ENCODE results near the gene UROS.

Gene UROS

DNA sequence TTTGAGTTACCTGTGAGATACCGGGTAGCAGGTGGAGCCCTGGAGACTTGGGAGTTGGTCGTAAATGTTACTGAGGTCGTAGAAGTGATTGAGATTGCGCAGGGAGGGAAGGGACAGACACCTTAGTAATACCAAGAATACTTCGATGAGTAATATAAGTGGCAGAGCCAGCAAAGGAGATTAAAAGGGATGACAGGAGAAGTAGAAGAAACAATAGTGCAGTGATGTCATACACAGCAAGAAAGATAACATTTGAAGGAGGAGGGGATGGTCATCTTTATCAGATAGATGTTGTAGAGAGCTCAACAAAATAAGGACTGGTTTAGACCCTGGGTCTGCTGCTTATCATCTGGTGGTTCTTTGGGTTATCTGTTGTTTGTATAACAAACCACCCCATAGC, 5.3 kb upstream of the UROS start:
- no peak for DNase-seq

DNA sequence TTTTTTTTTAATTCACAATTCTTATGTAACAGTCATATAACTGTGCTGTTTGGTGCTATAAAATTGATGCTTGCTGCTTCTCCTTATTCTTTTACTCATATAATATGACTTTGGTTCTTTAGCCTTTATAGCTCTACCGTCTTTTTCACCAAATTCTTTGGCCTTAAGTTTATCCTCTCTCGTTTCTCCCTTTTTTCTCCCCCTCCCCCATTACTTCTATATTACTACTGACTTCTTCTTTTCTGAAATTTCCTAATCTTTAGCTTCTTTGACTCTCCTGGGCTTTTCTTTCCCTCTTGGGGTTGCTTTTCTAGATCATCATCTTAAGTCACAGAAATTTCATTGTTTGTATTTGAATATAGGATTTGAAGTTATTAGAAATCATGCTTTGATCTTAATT, 4.1 kb upstream of the UROS start:
- DNase-seq, result no peak

DNA sequence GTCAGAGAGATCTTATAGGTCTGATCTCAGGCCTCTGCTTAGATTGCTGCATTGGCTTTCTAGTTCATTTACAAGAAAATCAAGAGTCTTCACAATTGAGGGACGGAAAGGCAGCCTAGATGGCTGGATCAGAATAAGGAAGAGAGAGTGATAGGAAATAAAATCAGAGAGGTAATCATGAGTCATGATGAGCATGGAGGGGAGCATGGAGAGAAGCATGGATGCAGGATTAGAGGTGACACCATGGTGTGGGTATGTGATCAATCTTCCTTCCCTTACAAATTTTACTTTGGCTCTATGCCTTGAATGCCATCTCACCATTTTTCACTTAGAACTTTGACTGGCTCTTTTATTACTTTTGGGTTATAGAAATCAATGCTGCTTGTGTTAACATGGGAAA, 1.7 kb upstream of the UROS start:
- DNase-seq, result no peak

DNA sequence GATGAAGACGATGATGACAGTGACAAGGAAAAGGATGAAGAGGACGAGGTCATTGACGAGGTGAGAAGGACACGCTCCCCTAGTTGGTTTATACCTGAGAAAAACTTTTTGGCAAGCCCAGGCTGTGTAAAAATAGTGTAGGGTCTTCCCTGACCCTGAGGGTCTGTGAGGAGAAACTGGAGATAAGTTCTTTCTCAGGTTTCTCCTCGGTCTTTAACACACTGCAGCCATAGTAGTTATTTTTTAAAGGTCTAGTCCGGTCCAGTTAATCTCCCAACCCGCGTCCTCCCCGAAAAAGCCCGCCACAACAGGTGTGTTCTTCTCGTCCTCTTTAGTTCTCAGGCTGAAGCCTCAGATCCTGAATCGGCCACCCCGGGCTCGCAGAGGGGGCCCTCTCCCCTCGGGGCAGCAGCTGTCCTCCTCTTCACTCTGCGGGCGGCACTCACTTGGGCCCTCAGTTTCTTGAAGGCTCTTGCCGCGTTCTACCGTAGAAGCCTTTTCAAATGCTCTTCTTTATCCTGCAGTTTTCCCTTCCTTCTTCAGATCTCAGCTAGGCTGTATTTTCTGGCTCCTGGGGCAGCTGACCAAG, 699 bp upstream of the UROS start:
- DNase-seq, result peak in 1 of 2 donors; percentile 15

DNA sequence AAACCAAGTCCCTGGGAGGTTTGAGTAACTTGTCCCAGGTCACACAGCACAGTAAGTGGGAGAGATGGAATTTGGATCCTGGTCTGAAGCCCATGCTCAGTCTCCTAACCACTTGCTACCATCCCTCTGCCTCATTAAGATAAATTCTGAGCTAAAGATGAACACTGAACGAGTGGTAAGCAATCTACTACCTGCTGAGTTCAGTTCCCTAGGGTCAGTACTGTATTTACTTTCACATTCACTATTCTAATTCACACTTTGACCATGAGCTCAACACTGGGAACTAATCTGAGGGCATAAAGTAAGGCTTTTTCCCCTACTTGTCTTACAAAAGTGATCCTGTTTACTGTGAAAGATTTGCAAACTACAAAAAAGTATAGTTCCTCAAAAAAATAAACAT, 2.4 kb downstream of the UROS start:
- DNase-seq, result no peak

DNA sequence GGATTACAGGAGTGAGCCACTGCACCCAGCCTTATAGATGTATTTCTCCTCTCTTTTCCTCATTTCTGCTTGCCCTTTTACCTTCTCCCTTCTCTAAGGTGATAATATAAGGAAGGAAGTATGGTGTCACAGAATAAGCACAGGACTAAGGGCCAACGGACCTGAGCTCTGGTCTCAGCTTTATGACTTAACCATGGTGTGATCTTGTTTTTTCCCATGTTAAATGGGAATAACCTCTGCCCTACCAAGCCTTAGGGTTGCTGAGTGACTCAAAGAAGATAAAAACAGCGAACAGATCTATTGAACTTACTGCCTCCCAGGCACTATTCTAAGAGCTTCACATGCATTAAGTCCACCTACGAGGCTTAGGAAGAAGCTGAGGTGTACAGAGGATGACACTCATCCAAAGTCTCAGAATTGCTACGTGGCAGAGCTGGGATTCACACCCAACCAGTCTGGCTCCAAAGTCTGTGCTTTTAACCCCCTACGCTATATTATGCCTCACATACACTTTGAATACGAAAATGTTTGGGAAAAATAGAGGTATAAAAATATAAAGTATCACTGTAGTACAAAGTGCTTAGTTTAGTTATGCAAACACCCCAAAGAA, 5.6 kb downstream of the UROS start:
- DNase-seq, result no peak

DNA sequence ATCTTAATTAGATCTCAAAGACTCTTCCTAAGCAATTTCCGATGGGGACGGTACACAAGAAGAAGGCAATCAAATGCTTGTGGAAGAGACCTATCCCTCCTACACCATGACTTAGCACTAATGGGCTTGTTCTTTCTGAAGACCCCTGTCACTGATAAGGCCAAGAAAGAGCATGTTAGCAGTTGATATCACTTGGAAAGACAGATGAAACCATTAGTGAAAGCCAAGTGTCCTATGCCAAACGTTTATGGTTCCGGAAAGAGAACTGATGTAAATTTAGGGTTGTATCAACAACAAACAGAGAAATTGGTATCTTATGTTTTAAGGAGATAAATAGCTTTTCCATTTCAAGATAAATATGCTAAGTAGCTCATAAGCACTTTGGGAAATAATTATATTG, 6.5 kb downstream of the UROS start:
- DNase-seq, result no peak

DNA sequence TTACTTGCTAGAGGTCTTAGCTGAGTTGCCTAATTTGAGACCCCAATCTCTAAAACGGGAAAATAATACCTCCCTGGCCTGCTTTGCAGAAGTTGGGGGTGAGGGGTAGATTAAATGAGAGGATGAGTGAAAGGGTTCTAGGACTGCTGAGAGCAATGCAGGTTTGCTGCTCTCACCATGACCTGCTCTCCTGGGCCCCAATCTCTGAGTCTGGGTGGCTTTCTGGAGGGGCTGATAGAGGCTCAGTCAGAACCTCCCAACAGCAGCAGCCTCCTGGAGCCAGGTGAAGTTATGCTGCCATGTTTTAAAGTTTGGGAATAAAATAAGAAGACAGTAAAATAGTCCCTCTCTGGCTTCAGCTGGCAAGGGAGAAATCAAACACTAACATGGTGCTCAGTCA, 7.3 kb downstream of the UROS start:
- no peak for DNase-seq

DNA sequence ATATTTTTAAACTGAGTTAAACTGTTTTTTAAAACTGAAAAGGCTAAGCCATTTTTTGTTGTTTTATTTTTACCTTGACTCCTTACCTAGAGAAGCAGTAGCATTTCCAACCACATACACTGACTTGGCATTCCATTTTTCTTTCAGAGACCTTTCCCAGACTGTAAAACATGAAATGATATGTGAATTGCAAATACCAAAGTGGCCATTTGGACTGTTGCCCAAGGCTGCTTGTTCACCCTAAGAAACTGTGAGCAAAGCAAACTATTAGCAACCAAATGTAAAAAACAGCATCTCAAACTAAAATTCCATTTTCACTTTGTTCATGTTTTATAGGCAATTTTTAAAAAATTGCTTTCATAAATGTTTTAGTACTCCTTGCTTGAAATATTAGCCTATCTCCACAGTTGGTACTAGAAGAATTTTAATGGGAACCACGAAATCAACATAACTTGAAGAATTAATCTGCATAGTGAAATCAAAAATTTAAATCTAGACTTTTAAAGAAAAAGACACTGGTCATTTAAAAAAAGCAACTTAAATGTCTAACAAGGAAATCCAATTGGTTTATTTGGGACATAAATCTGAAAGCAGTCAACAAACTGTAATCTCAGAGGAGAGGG, 10.8 kb downstream of the UROS start:
- no peak for DNase-seq

DNA sequence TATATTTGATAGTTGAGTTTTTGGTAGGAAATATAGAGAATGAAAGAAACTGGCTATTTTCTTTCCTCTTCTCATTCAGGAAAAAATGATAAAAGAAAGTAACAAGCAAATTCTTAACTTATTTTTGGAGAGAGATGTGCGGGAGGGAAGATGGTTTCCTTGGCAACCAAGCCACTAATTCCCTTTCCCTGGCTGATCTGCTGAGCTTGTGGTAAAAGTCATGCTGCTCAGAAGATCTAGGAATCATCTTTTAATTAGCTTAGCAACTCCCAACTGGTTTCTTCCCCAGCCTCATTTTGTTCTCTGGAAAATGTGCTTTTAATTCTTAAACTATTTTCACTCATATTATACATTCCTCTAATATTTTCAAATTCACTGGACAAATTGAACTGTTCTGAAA, 11.8 kb downstream of the UROS start:
- no peak for DNase-seq

DNA sequence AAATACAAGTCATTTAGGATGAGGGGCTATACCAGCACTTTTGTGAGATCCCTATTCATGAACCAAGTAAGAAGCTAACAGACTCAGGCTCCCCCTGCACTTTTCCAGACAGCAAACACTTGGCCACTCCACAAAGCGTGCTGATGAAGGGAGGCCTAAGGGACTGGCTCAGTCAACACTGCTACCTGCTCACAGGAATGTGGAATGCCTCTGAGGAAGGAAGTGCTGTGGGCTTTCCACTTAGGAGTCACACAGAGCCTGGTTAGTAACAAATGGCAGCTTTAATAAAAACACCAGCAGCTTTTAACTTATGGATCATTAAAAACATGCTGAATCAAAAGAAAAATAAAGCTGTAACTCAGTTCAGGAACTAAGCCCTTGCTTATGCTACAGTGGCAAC, 15.0 kb downstream of the UROS start:
- DNase-seq, result no peak

DNA sequence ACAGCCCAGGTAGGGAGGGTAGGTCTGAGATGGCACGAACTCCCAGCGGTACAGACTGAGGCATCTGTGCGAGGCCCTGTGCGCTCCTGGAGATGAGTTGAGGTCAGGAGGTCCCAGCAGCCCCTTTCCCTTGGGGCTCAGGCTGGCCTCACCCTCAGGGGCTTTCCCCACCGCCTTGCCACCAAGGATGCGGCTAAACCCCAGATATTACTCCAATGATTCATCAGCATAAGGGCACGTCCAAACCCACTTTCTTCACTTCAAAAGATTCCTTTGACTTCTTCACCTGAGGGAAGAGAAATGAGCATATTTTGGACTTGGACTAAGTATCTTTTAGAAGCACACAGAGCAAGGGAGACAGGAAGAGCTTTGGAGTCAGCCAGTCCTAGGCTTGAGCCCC, 20.3 kb downstream of the UROS start:
- DNase-seq, result no peak

DNA sequence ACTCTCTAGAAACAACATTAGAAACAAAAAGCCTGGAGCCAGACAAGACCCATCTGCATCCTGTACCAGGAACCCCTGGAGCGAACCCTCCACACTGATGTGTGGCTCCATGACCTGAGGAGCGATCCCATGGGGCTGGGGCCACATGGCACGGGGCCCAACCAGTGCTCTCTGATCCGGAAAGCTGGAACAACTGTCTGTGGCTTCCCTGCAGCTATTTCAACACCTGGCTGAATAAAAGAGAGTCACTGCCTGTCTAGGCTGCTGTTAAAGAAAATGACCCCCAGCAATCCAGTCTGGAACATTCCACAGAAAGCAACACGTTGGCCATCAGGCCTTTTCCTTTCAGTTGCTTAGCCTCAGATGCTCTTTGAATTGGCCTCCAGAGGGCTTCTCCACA, 20.9 kb downstream of the UROS start:
- DNase-seq, result no peak

DNA sequence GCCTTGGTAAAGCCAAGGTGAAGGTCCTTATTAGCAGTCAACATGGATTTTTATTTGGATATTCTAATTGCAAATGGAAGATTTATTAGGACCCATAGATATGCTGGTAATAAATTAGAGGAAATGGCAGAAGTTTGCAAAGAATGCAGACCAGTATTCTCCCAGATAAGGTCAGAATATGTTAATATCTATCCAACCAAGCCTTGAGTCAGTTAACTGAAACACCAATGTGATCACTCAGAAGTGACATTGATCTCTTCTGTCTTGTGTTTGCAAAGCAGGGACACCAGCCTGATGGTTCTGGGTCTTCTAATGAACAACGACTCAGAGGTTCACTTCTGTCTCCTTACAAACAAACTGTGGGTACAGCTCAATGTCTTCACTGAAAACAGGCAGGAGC, 21.5 kb downstream of the UROS start:
- DNase-seq, result no peak

DNA sequence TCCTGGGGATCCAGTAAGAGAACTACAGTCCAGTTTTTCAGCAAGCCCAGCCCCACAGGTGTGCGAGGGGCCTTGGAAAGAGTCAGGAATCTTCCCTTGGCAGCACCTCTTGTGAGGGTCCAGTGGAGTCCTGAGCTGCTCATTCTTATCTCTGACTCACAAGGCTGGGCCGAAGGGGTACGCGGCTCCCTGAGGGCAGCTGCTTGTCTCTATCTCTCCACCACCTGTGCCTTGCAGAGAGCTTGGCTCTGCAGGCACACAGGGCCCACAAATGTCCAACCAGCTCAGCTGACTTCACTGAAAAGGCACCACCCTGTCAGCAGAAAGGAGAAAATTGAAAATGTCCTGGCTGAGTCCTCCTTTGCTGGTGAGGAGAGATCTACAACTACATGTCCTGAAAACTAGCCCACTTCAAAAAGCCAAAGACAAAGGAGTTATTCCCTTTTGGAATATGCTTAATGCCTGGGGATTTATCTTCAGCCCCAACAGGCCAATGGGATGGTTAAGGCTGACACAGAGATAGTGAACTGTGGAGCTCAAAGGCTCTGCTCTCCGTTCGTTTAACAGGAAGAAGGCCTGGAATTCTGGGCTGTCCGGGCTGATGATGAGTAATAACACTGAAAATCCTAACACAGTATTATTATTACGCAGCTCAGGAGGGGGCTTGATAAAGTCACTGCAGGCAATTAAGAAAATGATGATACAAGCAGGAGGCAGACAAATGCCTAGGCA, 23.4 kb downstream of the UROS start:
- no peak for DNase-seq

DNA sequence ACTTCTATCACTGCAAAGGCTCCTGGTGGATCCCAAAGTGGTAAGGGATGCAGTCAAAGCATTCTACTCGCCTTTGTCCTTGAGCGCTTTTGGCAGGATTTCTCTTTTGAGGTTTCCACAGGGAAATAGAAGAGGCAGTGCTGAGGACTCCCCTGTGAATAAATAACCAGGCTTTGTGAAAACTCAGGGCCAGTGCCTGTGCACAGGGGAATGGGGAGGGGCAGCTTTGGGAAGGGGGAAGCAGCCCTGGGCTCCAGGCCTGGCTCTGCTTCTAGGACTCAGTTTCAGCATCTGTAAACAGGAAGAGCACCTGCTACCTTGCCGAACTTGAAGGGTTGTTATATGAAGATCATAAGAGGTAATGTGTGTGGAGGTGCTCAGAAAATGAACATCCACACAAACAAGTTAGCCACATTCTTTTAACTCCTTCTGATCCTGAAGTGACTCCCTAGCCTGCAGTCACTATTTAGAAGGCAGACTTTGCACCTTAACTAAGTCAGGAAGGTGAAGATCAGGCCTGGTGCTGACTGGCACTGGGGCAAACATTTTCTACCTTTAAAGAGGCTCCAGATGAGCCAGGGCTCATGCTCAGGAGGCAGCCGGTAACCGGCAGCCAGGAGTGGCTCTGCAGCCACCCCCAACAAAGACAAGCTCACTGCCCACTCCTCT, 24.9 kb downstream of the UROS start:
- DNase-seq, result no peak

DNA sequence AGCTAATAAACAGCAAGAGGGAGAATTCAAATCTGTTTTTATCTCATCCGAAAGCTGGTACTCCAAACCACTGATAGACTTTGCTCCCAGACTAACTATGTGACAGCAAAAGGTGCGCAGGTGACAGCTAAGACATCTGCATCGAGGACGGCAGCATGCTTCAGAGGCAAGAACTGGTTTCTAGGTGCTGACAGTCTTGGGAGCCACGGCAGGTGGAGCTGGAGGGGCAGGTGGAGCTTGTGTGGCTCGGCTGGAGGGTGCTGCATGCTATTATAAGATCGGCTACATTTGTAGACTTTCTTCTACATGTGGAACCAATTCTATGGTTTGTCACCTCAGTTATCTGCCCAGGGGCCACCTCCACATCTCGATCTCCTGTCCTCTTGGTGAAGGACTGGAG, 25.6 kb downstream of the UROS start:
- DNase-seq, result no peak

DNA sequence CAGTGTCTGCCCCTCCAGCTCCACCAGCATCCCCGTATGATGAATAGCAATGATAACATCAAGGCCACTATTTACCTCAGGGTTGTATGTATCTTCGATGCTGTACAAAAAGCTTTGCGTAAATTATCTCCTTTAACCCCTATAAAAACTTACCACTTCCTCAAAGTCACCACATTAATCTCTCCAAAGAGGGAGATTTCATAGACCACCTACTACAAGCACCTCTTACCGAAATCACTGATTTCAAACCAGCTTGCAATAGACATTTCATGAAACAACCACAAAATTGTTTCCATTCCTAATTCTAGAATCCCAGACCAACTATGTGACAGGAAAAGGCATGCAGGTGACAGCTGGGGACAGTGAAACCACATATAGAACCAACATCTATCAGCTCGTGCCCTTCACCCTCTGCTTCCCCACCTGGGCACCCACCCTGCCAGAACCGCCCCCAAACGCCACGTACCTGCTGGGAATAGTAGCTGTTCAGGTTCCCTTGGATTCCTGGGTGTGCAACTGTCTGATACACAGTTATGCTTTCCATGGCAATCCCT, 27.3 kb downstream of the UROS start:
- no peak for DNase-seq

DNA sequence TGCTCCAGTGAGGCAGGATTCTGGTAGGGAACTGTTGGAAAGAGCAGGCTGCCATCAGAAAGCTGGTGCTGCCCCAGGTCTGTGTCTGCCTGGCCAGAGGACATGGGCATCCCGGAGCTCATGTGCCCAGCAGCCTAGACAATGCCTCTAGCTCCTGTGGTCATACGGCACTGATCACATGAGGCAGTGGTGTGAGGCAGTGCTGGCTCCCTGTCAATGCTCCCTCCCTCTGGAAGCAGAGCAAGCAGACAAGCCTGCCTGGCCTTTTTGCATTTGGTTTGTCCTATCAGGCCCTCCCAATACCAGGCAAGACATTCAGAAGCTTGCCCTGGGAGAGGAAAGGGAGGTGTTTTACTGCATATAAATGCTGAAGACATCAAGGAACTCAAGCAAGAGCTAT, 27.9 kb downstream of the UROS start:
- no peak for DNase-seq

DNA sequence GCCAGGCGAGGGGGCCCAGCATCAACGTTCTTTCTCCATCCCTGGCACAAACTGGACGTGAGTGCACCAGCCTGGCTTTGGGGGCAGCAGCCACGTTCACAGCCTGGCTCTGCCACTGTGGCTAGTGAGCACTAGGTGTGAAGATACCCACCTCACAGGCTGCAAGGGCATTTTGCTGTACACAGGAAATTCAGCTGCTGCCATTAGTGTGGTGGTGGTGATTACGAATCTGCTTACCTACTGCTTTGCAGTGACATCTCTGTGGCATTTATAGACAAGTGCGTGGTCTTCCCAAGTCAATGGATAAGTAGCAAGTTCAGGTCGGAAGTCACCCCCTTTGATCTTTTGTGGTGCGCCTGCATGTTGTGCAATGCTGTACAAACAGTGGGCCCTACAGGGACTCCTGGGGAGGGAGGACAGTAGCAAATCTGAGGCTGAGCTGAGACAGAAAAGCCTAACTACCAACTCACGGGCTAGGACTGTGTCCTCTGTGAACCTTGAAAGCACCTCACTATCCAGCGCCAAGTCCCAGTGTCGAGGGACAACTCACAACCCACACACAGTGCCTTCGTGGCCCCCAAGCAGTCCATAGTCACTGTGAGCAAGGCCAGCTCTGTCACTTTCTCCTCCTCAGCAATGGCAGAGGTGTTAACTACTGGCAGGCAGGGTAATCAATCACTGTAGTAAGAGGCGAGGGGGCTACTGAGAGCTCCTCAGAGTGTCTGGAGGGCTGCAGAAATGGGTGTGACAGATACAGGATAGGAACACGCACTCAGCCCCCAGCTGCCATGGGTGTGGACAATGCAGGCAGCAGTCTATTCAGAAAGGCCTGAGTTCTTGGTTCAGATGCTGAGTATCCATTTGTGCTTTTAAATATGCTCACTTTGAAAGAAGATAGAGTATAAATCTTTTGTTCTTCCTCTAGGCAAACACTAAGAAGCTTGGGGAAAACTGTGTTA, 30.4 kb downstream of the UROS start:
- no peak for DNase-seq

DNA sequence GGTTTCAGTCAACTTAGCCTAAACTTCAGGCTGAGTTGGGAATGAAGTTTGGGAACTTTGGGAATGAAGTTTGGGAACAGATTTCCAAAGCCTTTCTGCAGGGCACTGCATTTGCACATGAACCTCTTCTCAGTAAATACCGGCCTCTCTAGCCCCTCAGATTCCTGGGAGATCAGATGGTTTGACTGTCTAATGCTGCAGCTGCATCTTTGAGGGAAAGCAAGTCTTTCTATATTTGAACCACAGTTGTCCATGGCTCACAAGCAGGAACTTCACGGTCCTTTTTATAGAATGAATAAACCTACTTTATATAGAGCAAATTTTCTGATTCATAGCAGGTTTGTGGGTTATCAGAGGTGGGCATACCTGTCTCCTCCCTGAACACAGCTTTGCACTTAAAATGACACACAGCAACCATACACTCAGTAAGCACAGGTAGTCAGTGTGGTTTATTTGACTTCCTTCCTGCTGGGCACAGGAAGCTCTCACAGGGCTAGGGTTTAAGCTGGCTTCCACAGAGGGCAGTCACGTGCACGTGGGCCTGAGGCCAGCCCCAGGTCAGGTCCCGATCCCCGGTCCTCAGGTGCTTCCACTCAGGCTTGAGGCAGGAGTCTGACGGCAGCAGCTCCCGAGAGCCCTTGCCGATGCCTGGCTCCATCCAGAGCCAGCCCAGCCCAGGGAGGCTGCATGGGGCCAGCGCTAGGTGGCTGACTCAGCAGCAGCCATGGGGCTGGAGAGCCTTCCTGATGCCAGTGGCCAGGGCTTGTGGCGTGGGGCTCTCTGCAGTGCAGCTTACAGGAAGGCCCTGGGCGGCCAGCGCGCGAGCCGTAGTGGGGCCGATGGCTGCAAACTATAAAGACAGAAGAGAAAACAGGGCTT, 34.7 kb downstream of the UROS start:
- no peak for DNase-seq
